SIG-M5 treated with dmso at 0.1 percent for 504 hours (cell line): ENCODE data around the gene FLOT2.
"Not testable (repeated sequence)": the region's sequence is repeated elsewhere in the genome, so short reads cannot be mapped to it uniquely, and the experiment has no call there.

Experiments used
- DNase-seq: peaks from one replicate; lab custom pipeline; 2025; ENCODE audit not compliant: unreplicated experiment; lab: John Stamatoyannopoulos, UW

FLOT2 gene

DNA sequence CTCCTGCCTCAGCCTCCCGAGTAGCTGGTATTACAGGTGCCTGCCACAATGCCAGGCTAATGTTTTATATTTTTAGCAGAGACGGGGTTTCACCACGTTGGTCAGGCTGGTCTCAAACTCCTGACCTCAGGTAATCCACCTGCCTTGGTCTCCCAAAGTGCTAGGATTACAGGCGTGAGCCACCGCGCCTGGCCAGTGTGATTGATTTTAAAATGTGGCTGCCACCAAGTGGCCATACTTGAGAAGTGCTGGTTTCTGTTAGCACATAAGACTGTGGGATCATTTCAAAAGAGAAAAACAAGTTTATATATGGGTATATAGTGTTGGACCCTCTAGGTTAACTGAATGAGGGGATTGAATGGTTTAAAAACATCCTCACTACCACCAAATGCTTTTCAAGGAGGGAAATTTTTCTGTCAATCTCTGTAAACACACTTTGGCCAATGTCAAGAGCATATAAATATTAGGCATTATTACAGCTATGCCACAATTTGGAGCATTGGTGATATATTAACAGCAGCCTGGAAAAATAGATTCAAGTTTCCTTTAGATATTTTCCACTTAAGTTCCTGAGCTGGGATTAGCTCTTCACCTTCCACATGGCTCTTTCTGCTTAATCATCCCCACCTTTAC lies 18.9 kb upstream of the FLOT2 start:
- peak; percentile 30 for DNase-seq

DNA sequence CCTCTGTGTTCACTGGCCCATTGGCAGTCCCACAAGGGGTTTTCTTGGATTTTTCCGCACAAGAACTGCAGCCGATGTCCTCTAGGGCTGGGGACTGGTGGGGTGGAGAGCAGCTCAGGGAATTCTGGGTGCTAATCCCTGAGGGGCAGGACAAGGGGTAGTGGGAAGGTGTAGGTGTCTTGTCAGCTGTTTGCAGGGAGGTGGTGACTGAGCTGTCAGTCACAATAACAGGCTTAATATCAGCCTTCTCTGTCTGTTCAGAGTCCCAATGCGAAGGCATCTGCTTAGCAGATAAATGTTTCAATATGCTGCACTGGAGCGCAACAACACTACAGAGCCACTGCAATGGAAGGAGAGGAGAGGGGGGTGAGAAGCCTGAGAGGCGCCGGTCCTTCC lies 15.4 kb upstream of the FLOT2 start:
- no peak for DNase-seq

- no peak for DNase-seq
Measured at GRCh38 chr17:28912281-28912937, 14.9 kb upstream of the FLOT2 start.

DNA sequence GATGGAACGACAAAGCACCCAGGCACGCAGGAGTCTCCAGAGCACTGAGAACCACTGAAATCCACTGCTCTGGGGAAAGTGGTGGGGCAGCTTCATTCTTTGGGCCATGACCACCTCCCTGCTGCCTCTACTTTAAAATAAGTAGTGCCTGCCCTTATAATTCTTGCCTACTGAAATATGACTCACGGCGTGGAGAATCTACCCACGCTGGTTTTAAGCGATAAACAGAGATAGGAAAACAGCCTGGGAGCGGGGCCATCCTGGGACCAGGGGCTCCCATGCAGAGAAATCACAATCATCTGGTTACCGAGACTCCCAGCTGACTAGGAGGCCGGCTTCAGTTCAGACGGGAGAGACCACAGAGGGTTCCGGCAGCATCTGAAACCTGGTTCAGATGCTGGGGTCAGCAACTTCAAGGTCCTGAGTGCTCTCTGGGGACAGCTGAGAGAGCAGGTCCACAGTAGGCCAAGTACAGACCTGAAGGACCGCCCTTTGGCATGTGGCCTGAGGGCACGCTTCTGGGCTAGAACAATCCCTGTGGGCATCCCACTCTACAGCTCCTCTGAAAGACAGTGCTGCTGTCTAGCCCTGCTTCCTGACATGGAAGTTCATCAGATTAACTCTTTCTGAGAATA lies 14.0 kb upstream of the FLOT2 start:
- DNase-seq = no peak

DNA sequence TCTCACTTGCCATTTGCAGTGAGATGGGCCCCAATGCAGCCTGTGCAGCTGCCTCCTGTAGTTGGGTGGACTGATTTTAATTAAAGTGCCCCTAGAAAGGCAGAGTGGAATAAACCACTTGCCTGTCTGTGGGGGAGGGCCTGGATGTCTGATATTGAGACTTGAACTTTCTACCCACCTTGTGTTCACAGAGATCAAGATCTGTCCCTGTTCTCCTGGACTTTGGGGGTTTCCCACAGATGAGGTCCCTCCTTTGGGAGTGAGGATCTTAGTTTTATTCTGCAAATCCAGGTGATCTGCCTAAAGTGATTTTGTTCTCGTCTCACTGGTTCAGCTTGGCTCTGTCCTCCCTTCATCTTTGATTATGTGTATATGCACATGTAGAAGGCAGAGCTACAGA lies 13.0 kb upstream of the FLOT2 start:
- DNase-seq = no peak

- no peak for DNase-seq
Measured at GRCh38 chr17:28908640-28909167, 11.2 kb upstream of the FLOT2 start.

GRCh38 chr17:28907709-28908475 lies 10.4 kb upstream of the FLOT2 start:
- no peak for DNase-seq

DNA sequence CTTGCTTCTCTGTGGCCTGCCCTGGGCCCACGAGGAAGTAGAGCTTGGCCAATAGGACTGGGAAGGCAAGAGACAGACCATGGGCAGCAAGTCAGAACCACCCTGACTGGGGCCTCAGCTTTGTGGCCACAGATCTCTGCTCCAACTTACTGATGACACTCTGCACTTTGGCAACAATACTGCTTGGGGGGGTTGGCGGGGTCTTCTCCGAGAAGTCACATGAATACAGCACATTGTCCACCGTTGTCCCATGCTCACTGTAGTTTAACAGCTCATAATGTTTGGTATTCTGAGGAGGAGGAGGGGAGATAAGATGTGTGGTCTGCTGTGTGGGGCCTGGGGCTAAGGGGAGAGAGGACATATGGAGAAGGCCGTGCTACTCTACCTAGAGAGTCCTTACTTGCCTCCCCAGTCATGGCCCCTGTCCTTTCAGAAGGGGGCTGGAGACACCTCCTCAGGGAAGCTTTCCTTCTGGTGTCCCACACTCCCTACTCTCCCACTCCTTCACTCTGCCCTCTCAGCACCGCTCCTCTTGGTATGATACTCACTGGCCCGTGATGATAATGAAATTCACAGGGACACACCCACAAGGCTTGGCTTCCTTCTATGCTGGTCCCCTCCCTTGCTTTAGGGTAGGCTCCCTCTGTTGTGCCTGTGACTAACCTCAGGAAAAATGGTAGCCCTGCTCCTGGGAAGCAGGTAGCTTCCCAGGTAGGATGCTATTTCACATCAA lies 9.3 kb upstream of the FLOT2 start:
- DNase-seq = no peak

GRCh38 chr17:28906276-28906675 lies 8.7 kb upstream of the FLOT2 start:
- DNase-seq = no peak

DNA sequence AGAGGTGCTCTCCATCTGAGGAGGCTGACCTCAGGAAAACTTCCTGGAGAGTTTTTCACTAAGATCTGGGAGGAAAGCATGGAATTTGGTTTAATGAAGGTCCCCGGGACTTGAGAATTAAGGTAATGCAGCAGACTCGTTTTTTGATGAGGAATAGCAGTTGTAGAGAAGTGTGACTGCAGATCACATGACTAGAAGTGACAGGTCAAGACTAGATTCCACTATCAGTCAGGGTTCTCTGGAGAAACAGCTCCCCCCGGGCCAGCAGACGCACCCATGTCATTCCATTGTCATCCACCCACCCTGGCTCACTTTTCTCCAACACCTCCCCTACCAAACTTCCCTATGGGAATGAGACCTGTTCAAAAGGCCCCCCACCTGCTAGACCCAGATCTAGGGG lies 7.3 kb upstream of the FLOT2 start:
- no peak for DNase-seq

DNA sequence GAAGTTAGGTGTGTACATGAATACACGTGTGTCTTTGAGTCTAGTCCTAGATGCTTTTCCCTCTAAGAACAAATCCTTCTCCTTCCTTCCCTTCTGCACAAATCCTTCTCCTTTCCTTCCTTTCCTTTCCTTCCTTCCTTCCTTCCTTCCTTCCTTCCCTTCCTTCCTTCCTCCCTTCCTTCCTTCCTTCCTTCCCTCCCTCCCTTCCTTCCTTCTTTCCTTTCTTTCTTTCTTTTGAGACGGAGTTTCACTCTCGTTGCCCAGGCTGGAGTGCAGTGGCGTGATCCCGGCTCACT lies 6.0 kb upstream of the FLOT2 start:
- DNase-seq = not testable (repeated sequence)

DNA sequence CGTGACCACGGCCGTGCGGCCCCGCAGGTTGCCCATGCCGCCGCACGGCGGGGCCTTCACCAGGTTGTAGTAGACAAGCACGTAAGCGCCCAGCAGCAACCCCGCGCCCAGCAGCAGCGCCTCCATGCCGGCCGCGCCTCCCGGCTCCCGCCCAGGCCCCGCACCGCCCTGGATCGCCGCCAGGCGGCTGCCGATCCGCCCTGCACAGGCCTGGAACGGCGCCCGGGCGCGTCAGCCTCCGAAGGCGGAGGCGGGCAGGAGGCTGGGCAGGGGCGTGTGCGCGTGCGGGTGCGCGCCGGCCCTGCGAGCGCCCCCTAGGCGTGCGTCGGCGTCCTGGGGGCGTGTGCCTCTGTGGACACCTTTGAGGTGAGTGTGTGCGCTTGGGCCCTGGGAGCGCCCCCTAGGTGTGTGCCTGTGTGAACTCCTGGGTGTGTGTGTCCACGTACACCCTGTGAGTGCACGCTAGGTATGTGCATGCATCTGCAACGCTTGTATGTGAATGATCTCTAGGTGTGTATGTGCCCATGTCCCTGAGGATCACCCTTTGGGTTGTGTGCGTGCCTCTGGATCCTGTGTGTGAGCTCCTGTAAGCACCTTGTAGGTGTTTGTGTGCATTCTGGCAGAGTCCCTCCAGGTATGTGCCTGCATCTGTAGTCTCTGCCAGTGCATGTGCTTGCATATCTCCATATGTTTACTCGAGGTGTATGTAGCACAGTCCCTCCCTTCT lies 5.4 kb upstream of the FLOT2 start, which contains the start of gene DHRS13:
TSS of gene DHRS13 (minus strand) at position 261 of the 727 bp plus-strand sequence. CDS start at position 126, 135 bp downstream.
- DNase-seq = peak; percentile 86

DNA sequence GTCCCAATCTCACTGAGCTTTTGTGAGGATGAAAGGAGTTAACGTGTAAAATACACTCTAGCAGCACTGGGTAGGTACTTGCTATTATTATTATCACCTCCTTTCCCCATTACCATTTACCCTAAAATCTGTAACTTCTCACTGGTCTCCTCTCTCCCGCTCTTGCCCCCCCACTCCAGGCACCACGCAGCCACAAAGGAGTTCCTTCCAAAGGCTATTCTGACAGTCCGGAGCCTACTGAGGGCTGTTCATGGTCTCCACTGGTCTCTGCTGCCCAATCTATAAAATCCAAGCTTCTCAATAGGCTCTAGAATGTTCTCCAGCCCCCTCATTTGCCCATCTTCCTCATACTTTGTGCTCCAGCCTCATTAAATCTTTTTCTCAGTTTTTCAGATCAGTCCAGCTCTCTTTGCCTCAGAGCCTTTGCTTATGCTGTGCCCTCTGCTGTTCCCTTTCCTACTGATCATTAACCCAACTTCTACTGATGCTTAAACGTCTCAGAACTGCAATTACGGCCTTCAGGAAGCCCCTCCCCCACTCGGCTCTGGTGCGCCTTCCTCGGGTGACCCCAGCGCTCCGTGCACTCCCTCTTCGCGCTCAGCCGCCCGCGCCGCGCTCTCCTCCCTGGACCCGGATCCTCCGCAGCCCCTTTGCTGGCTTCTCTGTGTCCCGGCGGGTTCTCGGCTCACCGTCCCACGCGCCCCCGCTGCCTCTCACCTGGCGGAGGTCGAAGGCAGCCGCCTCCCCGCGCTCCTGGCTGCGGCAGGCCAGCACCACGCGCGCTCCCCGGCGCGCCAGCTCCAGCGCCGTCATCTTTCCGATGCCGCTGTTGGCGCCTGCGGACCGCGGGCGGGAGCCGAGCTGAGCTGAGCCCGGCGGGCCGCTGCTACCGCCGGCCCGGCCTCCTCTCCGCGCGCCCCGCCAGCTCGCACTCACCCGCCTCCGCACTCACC lies 4.6 kb upstream of the FLOT2 start:
- peak; percentile 52 for DNase-seq

DNA sequence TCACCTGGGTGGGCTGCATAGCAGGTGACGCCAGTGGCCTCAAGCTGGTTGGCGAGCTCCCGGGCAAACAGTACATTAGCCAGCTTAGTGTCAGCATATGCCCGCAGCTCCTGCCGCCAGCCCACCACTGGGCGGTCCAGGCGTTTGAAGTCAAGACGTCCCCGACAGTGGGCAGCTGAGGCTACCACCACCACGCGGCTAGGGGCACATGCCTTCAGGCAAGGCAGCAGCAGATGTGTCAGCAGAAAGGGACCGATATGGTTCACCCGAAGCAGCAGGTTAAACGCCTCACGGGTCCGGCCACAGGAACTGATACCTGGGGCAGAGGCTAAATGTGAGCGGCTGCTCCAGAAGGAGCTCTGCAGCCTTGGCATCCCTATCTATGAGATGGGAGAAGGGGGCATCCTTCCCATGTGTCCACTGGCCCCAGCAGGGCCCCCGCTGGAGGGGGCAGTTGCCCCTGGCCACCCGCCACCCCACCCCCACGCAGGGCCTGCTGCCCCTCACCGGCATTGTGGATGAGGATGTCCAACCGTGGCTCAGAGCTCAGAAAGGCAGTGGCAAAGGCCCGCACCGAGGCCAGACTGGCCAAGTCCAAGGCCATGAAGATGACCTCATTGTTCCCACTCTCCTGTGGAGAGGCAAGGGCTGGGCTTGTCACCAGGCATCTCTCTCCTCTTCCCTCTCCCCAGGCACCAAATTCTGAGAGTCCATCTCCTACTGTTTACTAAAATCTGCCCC lies 3.6 kb upstream of the FLOT2 start:
- no peak for DNase-seq

GRCh38 chr17:28899212-28899815 lies 1.8 kb upstream of the FLOT2 start:
- DNase-seq = no peak

DNA sequence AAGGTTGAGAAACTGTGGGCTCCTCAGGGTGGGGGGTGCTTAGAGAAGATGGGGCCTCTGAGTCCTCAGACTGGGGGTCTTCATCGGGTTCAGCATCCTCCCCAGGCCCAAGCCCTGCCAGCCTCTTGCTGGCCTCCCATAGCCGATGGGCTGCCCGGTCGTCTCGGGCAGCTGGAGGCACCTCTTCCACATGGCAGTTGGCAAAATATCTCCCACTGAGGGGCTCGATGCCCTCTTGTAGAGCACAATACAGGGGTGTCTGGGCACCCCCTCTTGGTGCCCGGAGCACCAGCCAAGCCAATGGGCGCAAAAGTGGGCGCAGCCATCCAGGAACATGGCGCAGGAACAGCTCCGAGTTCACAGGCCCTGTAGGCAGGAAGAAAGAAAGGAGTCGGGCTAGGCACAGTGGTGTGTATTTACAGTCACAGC lies 1.0 kb upstream of the FLOT2 start:
- no peak for DNase-seq

DNA sequence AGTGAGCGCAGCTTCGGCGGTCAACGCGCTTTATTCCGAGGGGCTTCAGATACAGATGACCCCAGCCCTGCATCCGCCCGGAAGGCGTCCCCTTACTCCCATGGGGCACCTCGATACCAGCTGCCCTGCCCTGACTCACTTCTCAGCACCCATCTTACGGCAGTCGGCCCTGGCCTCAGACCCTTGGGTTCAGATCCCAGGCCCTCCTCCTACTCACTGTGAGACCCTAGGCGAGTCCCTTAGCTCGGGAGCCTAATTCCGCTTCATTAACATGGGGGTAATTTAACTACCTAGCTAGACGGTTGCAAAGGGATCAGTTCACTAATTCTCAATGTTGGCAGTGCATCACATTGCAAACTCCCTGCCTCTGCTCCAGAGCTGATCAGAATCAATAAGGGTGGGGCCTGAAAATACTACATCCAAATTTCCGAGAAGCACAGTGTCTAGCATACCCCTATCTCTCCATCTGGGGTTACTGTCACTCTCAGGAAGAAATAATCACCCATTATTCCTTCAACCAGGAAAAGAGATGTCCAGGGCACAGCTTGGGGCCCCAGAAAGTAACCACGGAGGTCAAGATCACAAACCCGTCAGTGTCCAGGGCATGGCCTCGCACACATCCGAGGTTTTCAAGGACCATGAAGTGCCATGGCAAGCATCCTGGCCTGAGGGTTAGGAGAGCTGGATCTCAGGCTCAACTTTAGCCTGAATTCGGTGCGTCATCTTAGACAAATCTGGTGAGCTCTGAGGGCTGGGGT lies 415 bp upstream of the FLOT2 start:
- no peak for DNase-seq
